WTC11 (cell line): ENCODE measurements around the gene ENTPD6.

Experiments used
- FOXJ3 ChIP-seq: sonication (generic); formaldehyde crosslinking; IDR thresholded peaks from 2 replicates; pipeline ENCODE4 v1.9.0; 2021; ENCODE audit warnings: missing genetic modification reagents, mild to moderate bottlenecking, borderline replicate concordance
- IRF2 ChIP-seq: sonication (generic); formaldehyde crosslinking; IDR thresholded peaks from 2 replicates; pipeline ENCODE4 v1.8.0; 2022; ENCODE audit warnings: low read depth, missing genetic modification reagents, borderline replicate concordance

- TF ChIP-seq FOXJ3 (CRISPR knock-in tag) (no peak), IRF2 (CRISPR knock-in tag) (no peak)
Measured at GRCh38 chr20:25259788-25260254, 64.3 kb downstream of the ENTPD6 start.
